Neuronal stem cell (in vitro differentiated cells): ENCODE data around the gene ROBO4.

ENCODE experiments used
- DNase-seq: peaks from one replicate; pipeline ENCODE4 v3.0.0-alpha.2; 2013; ENCODE audit warnings: low spot score
- H2AFZ ChIP-seq: one replicate; pipeline ENCODE4 v1.6.1; 2013; ENCODE audit warnings: mild to moderate bottlenecking, low read length, inconsistent platforms
- H2AK5ac ChIP-seq: 2 replicates; pipeline ENCODE4 v1.6.1; 2013; ENCODE audit warnings: low read depth, mild to moderate bottlenecking, inconsistent platforms, low read length, moderate library complexity, mixed read lengths
- H2BK120ac ChIP-seq: 2 replicates; pipeline ENCODE4 v1.6.1; 2013; ENCODE audit warnings: low read depth, mild to moderate bottlenecking, inconsistent platforms, low read length, moderate library complexity, mixed read lengths
- H2BK12ac ChIP-seq: one replicate; pipeline ENCODE4 v1.6.1; 2013; ENCODE audit warnings: low read length, inconsistent platforms
- H2BK15ac ChIP-seq: 2 replicates; pipeline ENCODE4 v1.6.1; 2013; ENCODE audit warnings: mild to moderate bottlenecking, low read length, inconsistent platforms, mixed read lengths
- H2BK5ac ChIP-seq: one replicate; pipeline ENCODE4 v1.6.1; 2013; ENCODE audit warnings: inconsistent platforms, mild to moderate bottlenecking, low read length, moderate library complexity
- H3K14ac ChIP-seq: one replicate; pipeline ENCODE4 v1.6.1; 2013; ENCODE audit warnings: low read length, inconsistent platforms
- H3K18ac ChIP-seq: 2 replicates; pipeline ENCODE4 v1.6.1; 2013; ENCODE audit warnings: low read length, inconsistent platforms
- H3K23ac ChIP-seq: 2 replicates; pipeline ENCODE4 v1.6.1; 2013; ENCODE audit warnings: low read depth, mild to moderate bottlenecking, mixed read lengths, low read length, inconsistent platforms; ENCODE audit not compliant: poor library complexity
- H3K27ac ChIP-seq: replicated peaks from 3 replicates; pipeline ENCODE4 v1.5.1; 2013; ENCODE audit warnings: low read length, inconsistent platforms
- H3K27me3 ChIP-seq, 3 experiments: 2 replicates each; pipeline ENCODE4 v1.6.1; 2013; ENCODE audit warnings: low read length in 3 of 3, mild to moderate bottlenecking in 2 of 3, inconsistent platforms in 1 of 3, low read depth in 1 of 3, mixed read lengths in 1 of 3, moderate library complexity in 1 of 3; ENCODE audit not compliant: control insufficient read depth in 3 of 3, insufficient read depth in 3 of 3
- H3K36me3 ChIP-seq, 2 donors: replicated peaks in 1 of 2; 2 replicates each; pipeline ENCODE4 v1.6.1; 2013; ENCODE audit warnings: low read length in 2 of 2; ENCODE audit not compliant: control insufficient read depth in 2 of 2, insufficient read depth in 2 of 2
- H3K4ac ChIP-seq: 2 replicates; pipeline ENCODE4 v1.6.1; 2013; ENCODE audit warnings: inconsistent platforms, mild to moderate bottlenecking, low read length, moderate library complexity
- H3K4me1 ChIP-seq, 2 donors: 1 replicate in 1 of 2; 2 replicates in 1 of 2; pipeline ENCODE4 v1.6.1; 2013; ENCODE audit warnings: low read length in 2 of 2, low read depth in 1 of 2; ENCODE audit not compliant: control insufficient read depth in 2 of 2, insufficient read depth in 1 of 2
- H3K4me2 ChIP-seq: one replicate; pipeline ENCODE4 v1.6.1; 2013; ENCODE audit warnings: mild to moderate bottlenecking, low read length, inconsistent platforms; ENCODE audit not compliant: insufficient read depth, poor library complexity, severe bottlenecking
- H3K4me3 ChIP-seq, 2 donors: 2 replicates each; pipeline ENCODE4 v1.5.1; 2013; ENCODE audit warnings: low read length in 2 of 2, mild to moderate bottlenecking in 2 of 2, inconsistent platforms in 1 of 2, moderate library complexity in 1 of 2
- H3K79me1 ChIP-seq: one replicate; pipeline ENCODE4 v1.6.1; 2013; ENCODE audit warnings: low read depth, mild to moderate bottlenecking, inconsistent platforms, low read length, moderate library complexity
- H3K9ac ChIP-seq: one replicate; pipeline ENCODE4 v1.6.1; 2013; ENCODE audit warnings: mild to moderate bottlenecking, low read depth, low read length, inconsistent platforms; ENCODE audit not compliant: poor library complexity
- H3K9me3 ChIP-seq, 2 donors: replicated peaks in 1 of 2; 2 replicates each; pipeline versions ENCODE3 to v1.6.1; 2013; ENCODE audit warnings: low read length in 2 of 2, mild to moderate bottlenecking in 2 of 2, inconsistent platforms in 1 of 2, low read depth in 1 of 2, mixed read lengths in 1 of 2, moderate library complexity in 1 of 2; ENCODE audit not compliant: control insufficient read depth in 2 of 2, insufficient read depth in 1 of 2
- H4K8ac ChIP-seq: one replicate; pipeline ENCODE4 v1.6.1; 2013; ENCODE audit warnings: low read depth, mild to moderate bottlenecking, inconsistent platforms, low read length, moderate library complexity
- H4K91ac ChIP-seq: one replicate; pipeline ENCODE4 v1.6.1; 2013; ENCODE audit warnings: low read length, low read depth, mild to moderate bottlenecking, inconsistent platforms; ENCODE audit not compliant: poor library complexity
- WGBS, 2 donors: extraction: QIAGEN DNeasy Blood & Tissue Kit; methylation state at CpG; one replicate each; pipeline ENCODE4 v1.1.7; 2013; ENCODE audit warnings: missing lambda C conversion rate in 2 of 2, mixed read lengths in 1 of 2; ENCODE audit not compliant: insufficient read length in 2 of 2, insufficient replicate concordance in 1 of 2; ENCODE audit errors: extremely low coverage in 2 of 2; 5-methylcytosine and 5-hydroxymethylcytosine counted together

ROBO4 gene

DNA sequence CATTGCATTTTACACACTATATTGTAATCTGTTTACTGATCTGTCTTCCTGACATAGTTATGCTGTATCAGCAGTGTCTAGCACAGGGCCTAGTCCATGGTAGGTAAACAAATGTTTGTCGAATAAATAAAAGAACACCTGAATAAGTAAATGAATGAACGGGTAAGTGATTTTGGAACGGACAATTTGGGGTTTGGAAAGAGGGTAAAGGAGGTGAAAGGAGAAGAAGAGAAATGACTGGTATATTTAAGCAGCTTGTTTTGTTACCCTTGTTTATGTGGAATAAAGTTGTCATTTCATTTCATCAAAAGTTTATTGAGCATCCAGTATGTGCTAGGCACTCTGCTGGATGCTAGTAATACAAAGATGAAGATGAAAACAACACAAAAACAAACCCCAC is 21.3 kb upstream of the ROBO4 start, which contains the start of gene HEPN1:
TSS of gene HEPN1 (plus strand) at position 301 of the 400 bp plus-strand sequence.
- no peak within 1 kb of the TSS for H3K4ac ChIP-seq
- no peak within 1 kb of the TSS for H3K18ac ChIP-seq
- H3K27ac ChIP-seq = no peak within 1 kb of the TSS
- peaks cover 0 to 64% (median 9%) of the 10 kb centered on the region in 3 experiments for H3K27me3 ChIP-seq
- WGBS, 2 donors = 100% methylated on average over 2 of the region's 3 CpGs
- H4K91ac ChIP-seq = no peak within 1 kb of the TSS
- H3K4me3 ChIP-seq = no peak within 1 kb of the TSS
- H2BK12ac ChIP-seq = no peak within 1 kb of the TSS
- no peaks in the 10 kb centered on the region for H3K36me3 ChIP-seq
- no peaks in the 10 kb centered on the region for H3K79me1 ChIP-seq
- H2BK5ac ChIP-seq = no peak within 1 kb of the TSS
- no peak within 1 kb of the TSS for H2BK15ac ChIP-seq
- no peak for DNase-seq
- no peak within 1 kb of the TSS for H3K9ac ChIP-seq
- H4K8ac ChIP-seq = no peak within 1 kb of the TSS
- no peak within 1 kb of the TSS for H2AK5ac ChIP-seq
- H2AFZ ChIP-seq = no peak within 1 kb of the TSS
- H3K23ac ChIP-seq = no peak within 1 kb of the TSS
- H3K4me2 ChIP-seq = no peak within 1 kb of the TSS
- H2BK120ac ChIP-seq = no peak within 1 kb of the TSS
- H3K9me3 ChIP-seq = peaks cover 4 to 16% of the 10 kb centered on the region in 2 donors
- no peak within 1 kb of the TSS for H3K14ac ChIP-seq
- H3K4me1 ChIP-seq = peaks cover 0 to 6% of the 10 kb centered on the region in 2 donors

- H3K14ac ChIP-seq = no peak overlapping the region
- H2BK15ac ChIP-seq = no peak overlapping the region
- no peak overlapping the region for H3K4me2 ChIP-seq
- H3K4me1 ChIP-seq = peaks cover 0 to 6% of the 10 kb centered on the region in 2 donors
- no peak overlapping the region for H3K4me3 ChIP-seq
- H2AFZ ChIP-seq = no peak overlapping the region
- no CpG with 5 or more reads among the region's 6 CpGs for WGBS, 2 donors
- H2AK5ac ChIP-seq = no peak overlapping the region
- H3K18ac ChIP-seq = no peak overlapping the region
- H3K79me1 ChIP-seq = no peaks in the 10 kb centered on the region
- H2BK120ac ChIP-seq = no peak overlapping the region
- DNase-seq = no peak
- no peaks in the 10 kb centered on the region for H3K36me3 ChIP-seq
- no peak overlapping the region for H3K4ac ChIP-seq
- peaks cover 4 to 9% of the 10 kb centered on the region in 2 donors for H3K9me3 ChIP-seq
- H3K9ac ChIP-seq = no peak overlapping the region
- no peak overlapping the region for H2BK12ac ChIP-seq
- H4K91ac ChIP-seq = no peak overlapping the region
- H4K8ac ChIP-seq = no peak overlapping the region
- no peak overlapping the region for H3K27ac ChIP-seq
- no peak overlapping the region for H2BK5ac ChIP-seq
- H3K23ac ChIP-seq = no peak overlapping the region
- H3K27me3 ChIP-seq = peaks cover 0 to 47% (median 9%) of the 10 kb centered on the region in 3 experiments
Measured at GRCh38 chr11:124917115-124917637, 19.5 kb upstream of the ROBO4 start.

- H4K91ac ChIP-seq = no peak overlapping the region
- no peak overlapping the region for H2BK15ac ChIP-seq
- no peak overlapping the region for H3K9ac ChIP-seq
- no peak overlapping the region for H4K8ac ChIP-seq
- no peak overlapping the region for H3K4ac ChIP-seq
- peaks cover 0 to 5% of the 10 kb centered on the region in 2 donors for H3K4me1 ChIP-seq
- no peak overlapping the region for H3K14ac ChIP-seq
- H3K27ac ChIP-seq = no peak overlapping the region
- no peak overlapping the region for H2BK12ac ChIP-seq
- no peak overlapping the region for H3K4me3 ChIP-seq
- H3K9me3 ChIP-seq = peaks cover 0 to 1% of the 10 kb centered on the region in 2 donors
- no peak overlapping the region for H3K23ac ChIP-seq
- no peak overlapping the region for H2BK5ac ChIP-seq
- H2AK5ac ChIP-seq = no peak overlapping the region
- H3K18ac ChIP-seq = no peak overlapping the region
- DNase-seq = no peak
- H3K36me3 ChIP-seq = no peaks in the 10 kb centered on the region
- H3K4me2 ChIP-seq = no peak overlapping the region
- no peak overlapping the region for H2AFZ ChIP-seq
- H3K27me3 ChIP-seq = peaks cover 0 to 39% (median under 1%) of the 10 kb centered on the region in 3 experiments
- no peaks in the 10 kb centered on the region for H3K79me1 ChIP-seq
- H2BK120ac ChIP-seq = no peak overlapping the region
Measured at GRCh38 chr11:124916370-124916710, 18.7 kb upstream of the ROBO4 start.

- no CpG with 5 or more reads among the region's 3 CpGs for WGBS, 2 donors
- Histone ChIP-seq H3K14ac (no peak overlapping the region), H3K4me3 (no peak overlapping the region), H2BK5ac (no peak overlapping the region), H3K23ac (no peak overlapping the region), H4K8ac (no peak overlapping the region), H3K9me3 (no peaks in the 10 kb centered on the region), H3K4me1 (peaks cover 0 to 5% of the 10 kb centered on the region in 2 donors), H3K18ac (no peak overlapping the region), H3K27ac (no peak overlapping the region), H3K4ac (no peak overlapping the region), H2AK5ac (no peak overlapping the region), H3K79me1 (no peaks in the 10 kb centered on the region), H3K27me3 (peaks cover 0 to 33% (median 0%) of the 10 kb centered on the region in 3 experiments), H3K4me2 (no peak overlapping the region), H2BK15ac (no peak overlapping the region), H4K91ac (no peak overlapping the region), H3K9ac (no peak overlapping the region), H2AFZ (no peak overlapping the region), H3K36me3 (no peaks in the 10 kb centered on the region), H2BK120ac (no peak overlapping the region), H2BK12ac (no peak overlapping the region)
- DNase-seq = no peak
Measured at GRCh38 chr11:124915541-124916369, 18.1 kb upstream of the ROBO4 start.
